ENCODE results near the gene DOCK2. TPM values are rescaled to one million over a fixed set of nuclear protein-coding genes. Genes with fewer than 3 reads are reported as not detected.

The DOCK2 gene
- total and polyA plus RNA-seq, 2 of the 8 experiments (the other 6 are each of a cell fraction or from before 2014, with no cell fraction given): 3.9 to 5.7 TPM

DNA sequence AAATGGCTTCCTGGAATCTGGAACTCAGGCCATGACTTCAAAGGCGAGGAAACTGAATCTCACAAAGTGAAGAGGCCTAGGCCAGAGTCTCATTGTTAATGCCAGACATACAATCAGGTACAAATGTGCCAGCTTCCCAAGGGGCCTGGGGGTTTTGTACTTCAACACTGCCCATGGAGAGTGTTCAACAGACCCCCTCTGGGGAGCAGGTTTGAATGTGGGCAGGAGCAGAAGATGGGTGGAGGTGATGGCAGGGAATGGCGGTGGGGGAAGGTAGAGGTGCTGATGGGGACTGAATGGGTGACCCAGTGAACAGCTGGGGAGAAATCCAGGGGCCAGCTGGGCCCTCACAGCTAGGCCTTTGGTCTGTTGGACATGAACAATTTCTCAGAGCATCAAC, 480.7 kb downstream of the DOCK2 start:
- Histone ChIP-seq H3K79me1 (ENCODE audit: low read depth, low read length) (no peaks in the 10 kb centered on the region), H3K18ac (ENCODE audit: extremely low read depth, low read length) (no peak overlapping the region), H3K36me3 (ENCODE audit: control insufficient read depth in 2 of 4, insufficient read depth in 4 of 4, low read length in 3 of 4) (no peaks in the 10 kb centered on the region), H3K56ac (replicated peaks; ENCODE audit: insufficient read length, low read depth, low read length) (no peak overlapping the region), H3K23ac (ENCODE audit: insufficient read length) (no peak overlapping the region), H4K5ac (ENCODE audit: insufficient read length, low read depth, low read length) (no peak overlapping the region), H3K4ac (replicated peaks; ENCODE audit: insufficient read length, low read depth, low read length) (no peak overlapping the region), H2BK5ac (ENCODE audit: low read depth, low read length) (no peak overlapping the region), H2AFZ (ENCODE audit: low read length) (no peak overlapping the region), H3K14ac (ENCODE audit: insufficient read length) (no peak overlapping the region), H3K4me3 (ENCODE audit: extremely low read depth in 1 of 4, insufficient read depth in 2 of 4, low read depth in 3 of 4, low read length in 4 of 4) (no peak overlapping the region), H3K9ac (replicated peaks in 1 of 4; ENCODE audit: extremely low read depth in 1 of 4, low read depth in 3 of 4, low read length in 3 of 4) (no peak overlapping the region), H3K23me2 (ENCODE audit: low read depth, low read length) (no peaks in the 10 kb centered on the region; the same call in 1 of the 2 replicates), H4K8ac (ENCODE audit: extremely low read depth, insufficient read depth, low read length) (no peak overlapping the region), H2BK120ac (replicated peaks; ENCODE audit: low read depth, low read length) (no peak overlapping the region), H4K20me1 (replicated peaks in 1 of 2; ENCODE audit: control insufficient read depth in 1 of 2, insufficient read depth in 2 of 2, low read length in 2 of 2) (no peaks in the 10 kb centered on the region), H2BK15ac (ENCODE audit: low read length) (no peak overlapping the region), H2BK12ac (ENCODE audit: low read depth, low read length) (no peak overlapping the region), H3K27ac (ENCODE audit: low read depth, low read length) (no peak overlapping the region), H4K91ac (replicated peaks; ENCODE audit: insufficient read length, low read length) (no peak overlapping the region), H3K27me3 (replicated peaks in 1 of 4; ENCODE audit: control insufficient read depth in 3 of 4, extremely low read depth in 1 of 4, insufficient read depth in 3 of 4, low read length in 3 of 4) (no peaks in the 10 kb centered on the region), H2BK20ac (ENCODE audit: low read length) (no peak overlapping the region), H3K9me3 (ENCODE audit: insufficient read depth in 2 of 2, low read depth in 1 of 2, low read length in 1 of 2) (peaks cover 4 to 11% of the 10 kb centered on the region in 2 experiments; a peak in 2 of 4 replicates), H3K4me1 (replicated peaks in 1 of 4; ENCODE audit: control insufficient read depth in 3 of 4, insufficient read depth in 4 of 4, low read length in 3 of 4) (peaks cover 3 to 12% (median 5%) of the 10 kb centered on the region in 4 experiments; a peak in 6 of 7 replicates), H2AK5ac (ENCODE audit: low read depth, low read length) (no peak overlapping the region), H3K79me2 (ENCODE audit: control insufficient read depth in 1 of 2, insufficient read depth in 2 of 2, low read length in 2 of 2) (no peaks in the 10 kb centered on the region), H3K4me2 (ENCODE audit: insufficient read depth in 1 of 2, low read depth in 2 of 2, low read length in 2 of 2) (no peak overlapping the region)
- FAIRE-seq (no peak), DNase-seq (ENCODE audit: low read depth in 1 of 2, low spot score in 2 of 2) (peak in 1 of 2 experiments; percentile 14)
- CTCF ChIA-PET (ENCODE audit: partially characterized antibody): interaction anchor here (1.3 to 1.9 kb wide), 2 partner anchors 61 to 78 kb away, joined by 3 to 4 read pairs; no protein-coding TSS in a partner anchor
- WGBS, 2 experiments (ENCODE audit: extremely low coverage in 1 of 2, insufficient coverage in 1 of 2, insufficient read length in 1 of 2, insufficient replicate concordance in 2 of 2, low coverage in 1 of 2, low lambda C conversion rate in 2 of 2, missing lambda C conversion rate in 1 of 2): 97% methylated on average over 2 of the region's 2 CpGs; no CpG with 5 or more reads in 1 of the 2 experiments
- POLR2A ChIA-PET (ENCODE audit: partially characterized antibody): no interaction called here
- TF ChIP-seq SUZ12 (IDR thresholded peaks at IDR 0.05; ENCODE audit: low read length) (no peak), SIX5 (IDR thresholded peaks at IDR 0.05; ENCODE audit: low read depth, low read length) (no peak)
